Embryonic facial prominence (tissue), 1 donor: Measurements from ENCODE around the gene SPIRE1.
"Not testable (repeated sequence)": the region's sequence is repeated elsewhere in the genome, so short reads cannot be mapped to it uniquely, and the experiment has no call there.

Experiments
- DNase-seq: peaks from one replicate; pipeline ENCODE4 v3.0.0-alpha.2; 2016; ENCODE audit errors: extremely low spot score

SPIRE1 gene

GRCh38 chr18:12554796-12555388 is 103.0 kb downstream of the SPIRE1 start:
- DNase-seq = no peak

GRCh38 chr18:12552879-12553242 is 105.0 kb downstream of the SPIRE1 start:
- no peak for DNase-seq

GRCh38 chr18:12551943-12552878 is 105.7 kb downstream of the SPIRE1 start:
- DNase-seq = not testable (repeated sequence)

- not testable (repeated sequence) for DNase-seq
These were observed 106.4 kb downstream of the SPIRE1 start for GRCh38 chr18:12551466-12551865.

GRCh38 chr18:12543697-12544096 is 114.2 kb downstream of the SPIRE1 start:
- DNase-seq = no peak

- DNase-seq = no peak
These were observed 117.2 kb downstream of the SPIRE1 start for GRCh38 chr18:12540751-12541150.

- not testable (repeated sequence) for DNase-seq
These were observed 118.7 kb downstream of the SPIRE1 start for GRCh38 chr18:12539158-12539557.

GRCh38 chr18:12534820-12535219 is 123.1 kb downstream of the SPIRE1 start:
- DNase-seq = no peak

- no peak for DNase-seq
These were observed 125.2 kb downstream of the SPIRE1 start for GRCh38 chr18:12532661-12533060.

- no peak for DNase-seq
These were observed 126.2 kb downstream of the SPIRE1 start for GRCh38 chr18:12531749-12532148.

GRCh38 chr18:12520442-12520992 is 137.4 kb downstream of the SPIRE1 start:
- no peak for DNase-seq

GRCh38 chr18:12518832-12519531 is 138.9 kb downstream of the SPIRE1 start:
- no peak for DNase-seq

- DNase-seq = no peak
These were observed 139.6 kb downstream of the SPIRE1 start for GRCh38 chr18:12518326-12518725.

- no peak for DNase-seq
These were observed 140.6 kb downstream of the SPIRE1 start for GRCh38 chr18:12517142-12517825.

GRCh38 chr18:12516049-12516630 is 141.8 kb downstream of the SPIRE1 start:
- DNase-seq = no peak

GRCh38 chr18:12515550-12515949 is 142.4 kb downstream of the SPIRE1 start:
- no peak for DNase-seq

GRCh38 chr18:12507007-12507406 is 150.9 kb downstream of the SPIRE1 start:
- no peak for DNase-seq

GRCh38 chr18:12500986-12501385 is 156.9 kb downstream of the SPIRE1 start:
- no peak for DNase-seq

- DNase-seq = no peak
These were observed 160.1 kb downstream of the SPIRE1 start for GRCh38 chr18:12497839-12498238.

- DNase-seq = no peak
These were observed 160.6 kb downstream of the SPIRE1 start for GRCh38 chr18:12497296-12497695.

GRCh38 chr18:12492907-12493306 is 165.0 kb downstream of the SPIRE1 start:
- no peak for DNase-seq
